Osteocyte (in vitro differentiated cells): ENCODE measurements around the gene GRIA3. TPM values are rescaled to one million over a fixed set of nuclear protein-coding genes. Genes with fewer than 3 reads are reported as not detected.

Experiments
- DNase-seq: peaks from one replicate; pipeline ENCODE4 v3.0.0; 2021; ENCODE audit warnings: mixed read lengths; ENCODE audit not compliant: unreplicated experiment; ENCODE audit errors: extremely low spot score
- H3K27ac Mint-ChIP-seq: one replicate; pipeline ENCODE4 v1.8.0; 2021; ENCODE audit warnings: mild to moderate bottlenecking, mixed read lengths; ENCODE audit not compliant: unreplicated experiment
- H3K27me3 Mint-ChIP-seq: one replicate; pipeline ENCODE4 v1.8.0; 2021; ENCODE audit warnings: mixed read lengths; ENCODE audit not compliant: unreplicated experiment
- H3K36me3 Mint-ChIP-seq: one replicate; pipeline ENCODE4 v1.8.0; 2021; ENCODE audit warnings: mixed read lengths; ENCODE audit not compliant: unreplicated experiment
- H3K4me1 Mint-ChIP-seq: one replicate; pipeline ENCODE4 v1.8.0; 2021; ENCODE audit warnings: mixed read lengths; ENCODE audit not compliant: unreplicated experiment
- H3K4me3 Mint-ChIP-seq: one replicate; pipeline ENCODE4 v1.8.0; 2021; ENCODE audit warnings: mild to moderate bottlenecking, moderate library complexity, mixed read lengths; ENCODE audit not compliant: unreplicated experiment
- H3K9me3 Mint-ChIP-seq: one replicate; pipeline ENCODE4 v1.8.0; 2021; ENCODE audit warnings: mixed read lengths; ENCODE audit not compliant: unreplicated experiment
- total RNA-seq: library from RNA; stranded (reverse); gene quantifications from 2 replicates; pipeline ENCODE4 v1.2.1, GENCODE V29; 2021
- TF ChIP-seq, protein P1 (sequence below): fragments of 200-600 bp; sonication (generic); IDR thresholded peaks from 2 replicates; pipeline ENCODE4 v1.5.0; 2021; ENCODE audit warnings: antibody characterized with exemption, mild to moderate bottlenecking, moderate library complexity

The GRIA3 gene
- total RNA-seq, 1 donor from 2014 or later, result not detected

DNA sequence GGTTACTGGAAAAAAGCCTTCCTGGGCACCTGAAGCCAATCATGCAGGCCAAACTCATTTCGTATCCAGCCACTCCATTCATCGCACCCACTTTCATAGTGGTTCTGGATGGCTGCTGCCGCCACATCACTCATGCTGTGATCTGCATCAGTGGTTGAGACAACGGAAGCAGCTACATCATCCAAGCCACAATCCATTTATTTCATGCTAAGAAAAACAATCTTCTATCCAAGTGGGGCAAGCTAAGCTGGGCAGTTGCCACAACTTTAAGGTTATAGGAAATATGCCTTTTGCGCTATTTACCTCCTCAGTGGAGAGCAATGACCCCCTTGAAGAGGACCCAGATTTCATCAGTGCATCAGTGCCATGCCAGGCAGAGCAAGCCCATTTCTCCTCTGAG, 124.6 kb downstream of the GRIA3 start:
- DNase-seq, result no peak
- peaks cover 36% of the 10 kb centered on the region for H3K9me3 Mint-ChIP-seq
- TF ChIP-seq, protein P1, sequence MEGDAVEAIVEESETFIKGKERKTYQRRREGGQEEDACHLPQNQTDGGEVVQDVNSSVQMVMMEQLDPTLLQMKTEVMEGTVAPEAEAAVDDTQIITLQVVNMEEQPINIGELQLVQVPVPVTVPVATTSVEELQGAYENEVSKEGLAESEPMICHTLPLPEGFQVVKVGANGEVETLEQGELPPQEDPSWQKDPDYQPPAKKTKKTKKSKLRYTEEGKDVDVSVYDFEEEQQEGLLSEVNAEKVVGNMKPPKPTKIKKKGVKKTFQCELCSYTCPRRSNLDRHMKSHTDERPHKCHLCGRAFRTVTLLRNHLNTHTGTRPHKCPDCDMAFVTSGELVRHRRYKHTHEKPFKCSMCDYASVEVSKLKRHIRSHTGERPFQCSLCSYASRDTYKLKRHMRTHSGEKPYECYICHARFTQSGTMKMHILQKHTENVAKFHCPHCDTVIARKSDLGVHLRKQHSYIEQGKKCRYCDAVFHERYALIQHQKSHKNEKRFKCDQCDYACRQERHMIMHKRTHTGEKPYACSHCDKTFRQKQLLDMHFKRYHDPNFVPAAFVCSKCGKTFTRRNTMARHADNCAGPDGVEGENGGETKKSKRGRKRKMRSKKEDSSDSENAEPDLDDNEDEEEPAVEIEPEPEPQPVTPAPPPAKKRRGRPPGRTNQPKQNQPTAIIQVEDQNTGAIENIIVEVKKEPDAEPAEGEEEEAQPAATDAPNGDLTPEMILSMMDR, result no peak
- no peaks in the 10 kb centered on the region for H3K4me1 Mint-ChIP-seq
- H3K27me3 Mint-ChIP-seq, result no peaks in the 10 kb centered on the region
- H3K36me3 Mint-ChIP-seq, result no peaks in the 10 kb centered on the region
- H3K4me3 Mint-ChIP-seq, result no peak overlapping the region
- no peak overlapping the region for H3K27ac Mint-ChIP-seq

DNA sequence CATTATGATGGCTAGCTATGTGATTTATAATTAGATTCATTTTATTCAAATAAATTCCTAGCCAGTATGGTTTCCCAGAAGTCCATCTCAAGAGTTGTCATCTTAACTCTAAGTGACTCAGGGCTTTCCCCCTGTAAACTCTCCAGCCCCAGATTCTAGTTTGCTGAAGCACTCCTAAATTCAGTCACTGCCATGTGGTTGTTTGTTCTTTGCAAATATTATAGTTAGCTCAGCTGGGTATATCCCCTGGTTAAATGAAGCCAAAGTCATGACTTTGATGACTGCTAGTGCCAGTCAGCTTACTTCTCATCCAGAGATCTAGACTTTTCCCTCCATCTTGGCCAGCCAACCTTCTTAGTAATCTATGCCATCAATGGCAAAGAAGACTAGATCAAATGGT, 126.0 kb downstream of the GRIA3 start:
- H3K4me3 Mint-ChIP-seq, result no peak overlapping the region
- H3K27ac Mint-ChIP-seq, result no peak overlapping the region
- TF ChIP-seq, protein P1, result no peak
- H3K9me3 Mint-ChIP-seq, result peaks cover 30% of the 10 kb centered on the region
- no peaks in the 10 kb centered on the region for H3K36me3 Mint-ChIP-seq
- no peaks in the 10 kb centered on the region for H3K27me3 Mint-ChIP-seq
- DNase-seq, result no peak
- H3K4me1 Mint-ChIP-seq, result no peaks in the 10 kb centered on the region

DNA sequence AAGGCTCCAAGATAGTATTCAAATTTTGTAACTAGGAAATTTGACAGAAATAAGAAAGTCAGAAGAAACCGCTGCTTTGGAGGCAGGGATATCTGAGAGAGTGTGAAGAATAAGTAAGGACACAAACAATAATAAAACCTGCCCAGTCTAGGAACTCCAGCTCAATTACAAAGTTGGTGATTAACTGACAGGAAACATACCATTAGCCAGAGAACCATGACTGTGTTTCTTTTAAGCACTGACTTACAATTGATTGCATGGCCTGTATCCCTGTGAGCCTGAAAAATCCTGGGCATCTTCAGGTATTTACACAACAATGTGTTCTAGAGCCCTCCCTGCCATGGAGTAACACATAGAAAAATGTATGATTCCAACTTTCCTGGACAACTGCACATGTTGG, 127.4 kb downstream of the GRIA3 start:
- no peak overlapping the region for H3K4me3 Mint-ChIP-seq
- no peak overlapping the region for H3K27ac Mint-ChIP-seq
- no peak for DNase-seq
- TF ChIP-seq, protein P1, result no peak
- peaks cover 32% of the 10 kb centered on the region for H3K9me3 Mint-ChIP-seq
- H3K4me1 Mint-ChIP-seq, result no peaks in the 10 kb centered on the region
- no peaks in the 10 kb centered on the region for H3K36me3 Mint-ChIP-seq
- no peaks in the 10 kb centered on the region for H3K27me3 Mint-ChIP-seq

DNA sequence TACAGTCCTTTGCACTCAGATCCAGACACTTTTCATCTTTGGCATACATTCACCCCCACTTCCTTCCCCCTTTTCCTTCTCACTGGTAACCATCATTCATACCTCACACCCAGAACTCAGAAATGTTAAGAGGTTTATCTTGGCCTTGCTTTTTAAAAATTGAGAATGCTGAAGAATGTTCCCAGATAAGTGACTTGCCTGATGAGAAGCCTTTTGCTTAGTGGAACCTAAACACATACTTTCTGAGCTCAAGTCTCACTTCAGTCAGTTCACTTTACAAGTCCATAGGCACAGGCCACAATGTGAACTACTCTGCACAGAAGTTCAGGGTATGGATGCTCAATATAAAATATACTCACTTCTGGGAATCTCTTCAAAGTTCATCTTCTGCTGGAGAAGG, 129.4 kb downstream of the GRIA3 start:
- Mint-ChIP-seq H3K27ac (no peak overlapping the region), H3K9me3 (peaks cover 37% of the 10 kb centered on the region), H3K4me3 (no peak overlapping the region), H3K4me1 (no peaks in the 10 kb centered on the region), H3K36me3 (no peaks in the 10 kb centered on the region), H3K27me3 (no peaks in the 10 kb centered on the region)
- TF ChIP-seq, protein P1, result no peak
- no peak for DNase-seq

DNA sequence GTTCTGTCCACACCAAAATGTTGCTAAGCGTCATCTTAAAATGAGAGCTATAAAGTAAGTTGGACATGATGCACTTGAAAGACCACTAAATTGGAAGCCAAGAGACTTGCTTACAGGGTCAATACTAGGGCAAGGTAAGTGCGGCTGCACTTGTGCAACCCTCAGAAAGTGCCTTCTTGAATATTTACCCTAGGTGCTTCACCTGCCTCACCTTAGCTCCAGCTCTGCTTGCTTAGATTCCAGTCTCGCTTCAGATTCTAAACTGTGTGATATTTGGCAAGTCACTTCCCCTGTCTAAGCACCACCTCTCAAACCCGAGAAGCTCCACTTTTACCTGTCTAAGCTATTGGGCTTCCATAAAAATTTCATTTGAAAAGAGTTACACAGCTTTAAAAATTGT, 136.5 kb downstream of the GRIA3 start:
- TF ChIP-seq, protein P1, result no peak
- H3K4me3 Mint-ChIP-seq, result no peak overlapping the region
- H3K9me3 Mint-ChIP-seq, result peaks cover 12% of the 10 kb centered on the region

More for the DNA sequence above, 136.5 kb downstream of the GRIA3 start:
- H3K27ac Mint-ChIP-seq, result no peak overlapping the region
- no peaks in the 10 kb centered on the region for H3K27me3 Mint-ChIP-seq
- H3K4me1 Mint-ChIP-seq, result no peaks in the 10 kb centered on the region
- DNase-seq, result no peak
- H3K36me3 Mint-ChIP-seq, result no peaks in the 10 kb centered on the region
